Astrocyte (in vitro differentiated cells and primary cell): ENCODE data around the gene ZNF24. TPM values are rescaled to one million over a fixed set of nuclear protein-coding genes. Genes with fewer than 3 reads are reported as not detected.

ENCODE experiments used
- DNase-seq: peaks from one replicate; pipeline ENCODE4 v3.0.0-alpha.2; 2010; ENCODE audit warnings: low read depth
- FAIRE-seq: peaks from 2 replicates; lab custom pipeline; 2011; peaks lifted over from hg19 to GRCh38; lab: Jason Lieb, UNC
- H2AFZ ChIP-seq: 2 replicates; pipeline ENCODE4 v1.6.0; 2012; ENCODE audit warnings: low read depth, low read length, inconsistent platforms
- H3K27ac ChIP-seq: 2 replicates; pipeline ENCODE4 v1.5.1; 2011; ENCODE audit warnings: low read depth, low read length, inconsistent platforms
- H3K27me3 ChIP-seq: 2 replicates; pipeline ENCODE4 v1.6.0; 2011; ENCODE audit warnings: low read length, inconsistent platforms; ENCODE audit not compliant: insufficient read depth
- H3K36me3 ChIP-seq: 2 replicates; pipeline ENCODE4 v1.5.1; 2011; ENCODE audit warnings: low read length, inconsistent platforms; ENCODE audit not compliant: insufficient read depth
- H3K4me1 ChIP-seq: 2 replicates; pipeline ENCODE4 v1.5.1; 2011; ENCODE audit warnings: low read length, inconsistent platforms; ENCODE audit not compliant: insufficient read depth
- H3K4me2 ChIP-seq: 2 replicates; pipeline ENCODE4 v1.6.0; 2012; ENCODE audit warnings: low read length, inconsistent platforms
- H3K4me3 ChIP-seq: 2 replicates; pipeline ENCODE4 v1.5.1; 2011; ENCODE audit warnings: low read depth, mild to moderate bottlenecking, low read length, inconsistent platforms; ENCODE audit not compliant: insufficient read depth
- H3K79me2 ChIP-seq: 2 replicates; pipeline ENCODE4 v1.6.0; 2012; ENCODE audit warnings: mild to moderate bottlenecking, low read length, inconsistent platforms; ENCODE audit not compliant: insufficient read depth
- H3K9ac ChIP-seq: 2 replicates; pipeline ENCODE4 v1.6.0; 2012; ENCODE audit warnings: mild to moderate bottlenecking, low read length, inconsistent platforms
- H3K9me3 ChIP-seq: 2 replicates; pipeline ENCODE4 v1.5.1; 2012; ENCODE audit warnings: low read depth, mild to moderate bottlenecking, low read length, inconsistent platforms; ENCODE audit not compliant: insufficient read depth
- H4K20me1 ChIP-seq: 2 replicates; pipeline ENCODE4 v1.6.0; 2012; ENCODE audit warnings: low read length, inconsistent platforms; ENCODE audit not compliant: insufficient read depth
- H3K27ac Mint-ChIP-seq: one replicate; pipeline ENCODE4 v1.8.0; 2021; ENCODE audit warnings: mild to moderate bottlenecking, mixed read lengths; ENCODE audit not compliant: unreplicated experiment
- H3K27me3 Mint-ChIP-seq: one replicate; pipeline ENCODE4 v1.8.0; 2021; ENCODE audit warnings: low read depth, mixed read lengths; ENCODE audit not compliant: unreplicated experiment
- H3K36me3 Mint-ChIP-seq: one replicate; pipeline ENCODE4 v1.8.0; 2021; ENCODE audit warnings: low read depth, mixed read lengths; ENCODE audit not compliant: unreplicated experiment
- H3K4me1 Mint-ChIP-seq: one replicate; pipeline ENCODE4 v1.8.0; 2021; ENCODE audit warnings: low read depth, mixed read lengths; ENCODE audit not compliant: unreplicated experiment
- H3K4me3 Mint-ChIP-seq: one replicate; pipeline ENCODE4 v1.8.0; 2021; ENCODE audit warnings: mild to moderate bottlenecking, moderate library complexity, mixed read lengths; ENCODE audit not compliant: unreplicated experiment
- H3K9me3 Mint-ChIP-seq: one replicate; pipeline ENCODE4 v1.8.0; 2021; ENCODE audit warnings: mild to moderate bottlenecking, mixed read lengths; ENCODE audit not compliant: unreplicated experiment
- CTCF ChIP-seq: IDR thresholded peaks from 2 replicates; pipeline ENCODE4 v1.5.1; 2011; ENCODE audit warnings: low read depth, mild to moderate bottlenecking, inconsistent platforms, low read length, moderate library complexity; ENCODE audit not compliant: insufficient read depth
- EZH2 ChIP-seq: IDR thresholded peaks from 2 replicates; pipeline ENCODE4 v1.6.1; 2012; ENCODE audit warnings: mild to moderate bottlenecking, low read length, inconsistent platforms; ENCODE audit not compliant: insufficient read depth
- total RNA-seq: library from RNA; stranded (reverse); gene quantifications from 2 replicates; pipeline ENCODE4 v1.2.1, GENCODE V29; 2021

ZNF24 gene
- total RNA-seq, 1 donor from 2014 or later, result 55.6 TPM

GRCh38 chr18:35343488-35343935 lies 708 bp downstream of the ZNF24 start:
- Histone ChIP-seq H3K27ac (peak overlapping the region; percentile 99), H3K79me2 (peaks cover 58% of the 10 kb centered on the region), H3K9me3 (no peaks in the 10 kb centered on the region), H3K9ac (peak overlapping the region; percentile 100), H3K27me3 (no peaks in the 10 kb centered on the region), H3K4me1 (peaks cover 11% of the 10 kb centered on the region), H4K20me1 (peaks cover 49% of the 10 kb centered on the region), H3K4me3 (peak overlapping the region; percentile 72), H2AFZ (no peak overlapping the region), H3K36me3 (peaks cover 24% of the 10 kb centered on the region), H3K4me2 (peak overlapping the region; percentile 82)
- Mint-ChIP-seq H3K4me1 (no peaks in the 10 kb centered on the region), H3K4me3 (peak overlapping the region; percentile 99), H3K9me3 (no peaks in the 10 kb centered on the region), H3K36me3 (peaks cover 12% of the 10 kb centered on the region), H3K27me3 (peaks cover 2% of the 10 kb centered on the region), H3K27ac (peak overlapping the region; percentile 97)
- TF ChIP-seq CTCF, result no peak
- TF ChIP-seq EZH2, result no peak
- no peak for FAIRE-seq
- no peak for DNase-seq

- TF ChIP-seq EZH2 (no peak), CTCF (no peak)
- Mint-ChIP-seq H3K4me1 (peaks cover 7% of the 10 kb centered on the region), H3K36me3 (peaks cover 37% of the 10 kb centered on the region), H3K4me3 (no peak overlapping the region), H3K27me3 (no peaks in the 10 kb centered on the region), H3K9me3 (no peaks in the 10 kb centered on the region), H3K27ac (no peak overlapping the region)
- peaks cover 48% of the 10 kb centered on the region for H4K20me1 ChIP-seq
- H3K4me2 ChIP-seq, result no peak overlapping the region
- H3K27ac ChIP-seq, result no peak overlapping the region
- no peak for FAIRE-seq
- no peak for DNase-seq
- H2AFZ ChIP-seq, result no peak overlapping the region
- H3K9ac ChIP-seq, result no peak overlapping the region
- H3K27me3 ChIP-seq, result no peaks in the 10 kb centered on the region
- H3K79me2 ChIP-seq, result peaks cover 58% of the 10 kb centered on the region
- peaks cover 73% of the 10 kb centered on the region for H3K36me3 ChIP-seq
- H3K4me3 ChIP-seq, result no peak overlapping the region
- no peaks in the 10 kb centered on the region for H3K9me3 ChIP-seq
- H3K4me1 ChIP-seq, result peaks cover 5% of the 10 kb centered on the region
Observed at GRCh38 chr18:35337286-35337685, 6.9 kb downstream of the ZNF24 start.

GRCh38 chr18:35335866-35336265 lies 8.4 kb downstream of the ZNF24 start:
- Mint-ChIP-seq H3K36me3 (peaks cover 37% of the 10 kb centered on the region), H3K27me3 (no peaks in the 10 kb centered on the region), H3K27ac (no peak overlapping the region), H3K4me1 (peaks cover 7% of the 10 kb centered on the region), H3K9me3 (no peaks in the 10 kb centered on the region), H3K4me3 (no peak overlapping the region)
- Histone ChIP-seq H3K9me3 (no peaks in the 10 kb centered on the region), H3K4me3 (no peak overlapping the region), H3K27ac (no peak overlapping the region), H3K4me2 (no peak overlapping the region), H4K20me1 (peaks cover 36% of the 10 kb centered on the region), H3K36me3 (peaks cover 73% of the 10 kb centered on the region), H3K9ac (no peak overlapping the region), H3K79me2 (peaks cover 44% of the 10 kb centered on the region), H3K27me3 (no peaks in the 10 kb centered on the region), H2AFZ (no peak overlapping the region), H3K4me1 (peaks cover 5% of the 10 kb centered on the region)
- FAIRE-seq (no peak), DNase-seq (no peak)
- TF ChIP-seq CTCF, result no peak
- no peak for TF ChIP-seq EZH2
